ENCODE measurements around the gene MRTFB. TPM values are rescaled to one million over a fixed set of nuclear protein-coding genes. Genes with fewer than 3 reads are reported as not detected.

The MRTFB gene
- total and polyA plus RNA-seq, 4 experiments from 2014 or later, result 6.1 to 26.7 (median 15.6) TPM

GRCh38 chr16:14095883-14096551, 24.9 kb downstream of the MRTFB start:
- peaks cover 13 to 29% (median 16%) of the 10 kb centered on the region in 4 donors for H3K4me1 Mint-ChIP-seq
- no peak overlapping the region for H3K27ac Mint-ChIP-seq
- no peak overlapping the region for H3K4me3 Mint-ChIP-seq
- Histone ChIP-seq H3K36me3 (ENCODE audit: insufficient read depth, low read length) (no peaks in the 10 kb centered on the region), H3K27me3 (ENCODE audit: insufficient read depth, low read length) (no peaks in the 10 kb centered on the region), H3K4me1 (ENCODE audit: insufficient read depth, low read length) (peaks cover 4% of the 10 kb centered on the region), H3K4me3 (ENCODE audit: low read length in 2 of 2) (no peak overlapping the region), H3K9me3 (ENCODE audit: control insufficient read depth in 1 of 2, low read length in 2 of 2) (no peaks in the 10 kb centered on the region), H3K27ac (ENCODE audit: low read depth, low read length) (no peak overlapping the region)
- POLR2A ChIA-PET (ENCODE audit: partially characterized antibody), result no interaction called here
- no peak for DNase-seq
- peaks cover 0 to 3% (median 0%) of the 10 kb centered on the region in 8 donors for H3K9me3 Mint-ChIP-seq
- H3K27me3 Mint-ChIP-seq, result no peaks in the 10 kb centered on the region
- CTCF ChIA-PET (ENCODE audit: partially characterized antibody), result no interaction called here
- intact Hi-C loops (cut with micrococcal nuclease), result no loop called here
- H3K36me3 Mint-ChIP-seq, result peaks cover 2 to 16% of the 10 kb centered on the region in 2 donors

- ChIA-PET CTCF (ENCODE audit: partially characterized antibody) (no interaction called here), POLR2A (ENCODE audit: partially characterized antibody) (no interaction called here)
- DNase-seq, result no peak
- Histone ChIP-seq H3K4me1 (ENCODE audit: insufficient read depth, low read length) (peaks cover 14% of the 10 kb centered on the region), H3K27ac (ENCODE audit: low read depth, low read length) (no peak overlapping the region), H3K36me3 (ENCODE audit: insufficient read depth, low read length) (no peaks in the 10 kb centered on the region), H3K9me3 (ENCODE audit: control insufficient read depth in 1 of 2, low read length in 2 of 2) (no peaks in the 10 kb centered on the region), H3K4me3 (ENCODE audit: low read length in 2 of 2) (no peak overlapping the region), H3K27me3 (ENCODE audit: insufficient read depth, low read length) (no peaks in the 10 kb centered on the region)
- H3K36me3 Mint-ChIP-seq, result peaks cover 0 to 11% of the 10 kb centered on the region in 2 donors
- H3K27me3 Mint-ChIP-seq, result no peaks in the 10 kb centered on the region
- peak overlapping the region in 1 of 7 donors; percentile 83 for H3K27ac Mint-ChIP-seq
- intact Hi-C loops (cut with micrococcal nuclease), result no loop called here
- peaks cover 18 to 33% (median 21%) of the 10 kb centered on the region in 4 donors for H3K4me1 Mint-ChIP-seq
- no peak overlapping the region for H3K4me3 Mint-ChIP-seq
- H3K9me3 Mint-ChIP-seq, result peaks cover 0 to 3% (median 0%) of the 10 kb centered on the region in 8 donors
These were observed 26.3 kb downstream of the MRTFB start for GRCh38 chr16:14097182-14097959.

- Mint-ChIP-seq H3K36me3 (peaks cover 0 to 11% of the 10 kb centered on the region in 2 donors), H3K27ac (peak overlapping the region in 1 of 7 donors; percentile 83), H3K27me3 (no peaks in the 10 kb centered on the region), H3K4me3 (no peak overlapping the region), H3K4me1 (peaks cover 17 to 36% (median 23%) of the 10 kb centered on the region in 4 donors), H3K9me3 (peaks cover 0 to 3% (median 0%) of the 10 kb centered on the region in 8 donors)
- intact Hi-C loops (cut with micrococcal nuclease), result no loop called here
- no peak overlapping the region for H3K27ac ChIP-seq (ENCODE audit: low read depth, low read length)
- CTCF ChIA-PET (ENCODE audit: partially characterized antibody), result no interaction called here
- H3K4me1 ChIP-seq (ENCODE audit: insufficient read depth, low read length), result peaks cover 14% of the 10 kb centered on the region
- no peak overlapping the region for H3K4me3 ChIP-seq (ENCODE audit: low read length in 2 of 2)
- POLR2A ChIA-PET (ENCODE audit: partially characterized antibody), result no interaction called here
- DNase-seq, result no peak
- H3K27me3 ChIP-seq (ENCODE audit: insufficient read depth, low read length), result no peaks in the 10 kb centered on the region
- no peaks in the 10 kb centered on the region for H3K36me3 ChIP-seq (ENCODE audit: insufficient read depth, low read length)
- H3K9me3 ChIP-seq (ENCODE audit: control insufficient read depth in 1 of 2, low read length in 2 of 2), result no peaks in the 10 kb centered on the region
These were observed 27.0 kb downstream of the MRTFB start for GRCh38 chr16:14098081-14098480.

- intact Hi-C loops (cut with micrococcal nuclease), result no loop called here
- no peaks in the 10 kb centered on the region for H3K27me3 ChIP-seq (ENCODE audit: insufficient read depth, low read length)
- no peak overlapping the region for H3K27ac ChIP-seq (ENCODE audit: low read depth, low read length)
- H3K4me3 Mint-ChIP-seq, result peak overlapping the region in 1 of 8 donors; percentile 2
- peaks cover 0 to 8% of the 10 kb centered on the region in 2 donors for H3K36me3 Mint-ChIP-seq
- H3K9me3 ChIP-seq (ENCODE audit: control insufficient read depth in 1 of 2, low read length in 2 of 2), result no peaks in the 10 kb centered on the region
- DNase-seq, result no peak
- no peaks in the 10 kb centered on the region for H3K27me3 Mint-ChIP-seq
- H3K36me3 ChIP-seq (ENCODE audit: insufficient read depth, low read length), result no peaks in the 10 kb centered on the region
- peaks cover 0 to 3% (median 0%) of the 10 kb centered on the region in 8 donors for H3K9me3 Mint-ChIP-seq
- H3K4me1 ChIP-seq (ENCODE audit: insufficient read depth, low read length), result peaks cover 14% of the 10 kb centered on the region
- peak overlapping the region in 1 of 7 donors; percentile 60 for H3K27ac Mint-ChIP-seq
- peaks cover 17 to 47% (median 27%) of the 10 kb centered on the region in 4 donors for H3K4me1 Mint-ChIP-seq
- ChIA-PET POLR2A (ENCODE audit: partially characterized antibody) (interaction anchor here (0.7 kb wide), 1 partner anchor 1729 kb away, joined by 3 read pairs; no protein-coding TSS in a partner anchor), CTCF (ENCODE audit: partially characterized antibody) (no interaction called here)
- no peak overlapping the region for H3K4me3 ChIP-seq (ENCODE audit: low read length in 2 of 2)
These were observed 29.7 kb downstream of the MRTFB start for GRCh38 chr16:14100825-14101224.

- no peaks in the 10 kb centered on the region for H3K27me3 ChIP-seq (ENCODE audit: insufficient read depth, low read length)
- H3K9me3 Mint-ChIP-seq, result peaks cover 0 to 3% (median 0%) of the 10 kb centered on the region in 8 donors
- peak in 1 of 5 donors; percentile 9 for DNase-seq
These were observed 30.3 kb downstream of the MRTFB start for GRCh38 chr16:14101415-14101814.

GRCh38 chr16:14102925-14103720, 32.0 kb downstream of the MRTFB start:
- H3K9me3 Mint-ChIP-seq, result no peaks in the 10 kb centered on the region
- H3K9me3 ChIP-seq (ENCODE audit: control insufficient read depth in 1 of 2, low read length in 2 of 2), result no peaks in the 10 kb centered on the region
- peak overlapping the region in 1 of 8 donors; percentile 25 for H3K4me3 Mint-ChIP-seq
- H3K4me1 ChIP-seq (ENCODE audit: insufficient read depth, low read length), result peaks cover 14% of the 10 kb centered on the region
- H3K4me1 Mint-ChIP-seq, result peaks cover 26 to 58% (median 30%) of the 10 kb centered on the region in 4 donors
- ChIA-PET POLR2A (ENCODE audit: partially characterized antibody) (no interaction called here), CTCF (ENCODE audit: partially characterized antibody) (no interaction called here)
- no peaks in the 10 kb centered on the region for H3K36me3 ChIP-seq (ENCODE audit: insufficient read depth, low read length)
- H3K27me3 ChIP-seq (ENCODE audit: insufficient read depth, low read length), result no peaks in the 10 kb centered on the region
- no peaks in the 10 kb centered on the region for H3K36me3 Mint-ChIP-seq
- no peak overlapping the region for H3K27ac ChIP-seq (ENCODE audit: low read depth, low read length)
- H3K27me3 Mint-ChIP-seq, result no peaks in the 10 kb centered on the region
- intact Hi-C loops (cut with micrococcal nuclease), result no loop called here
- H3K4me3 ChIP-seq (ENCODE audit: low read length in 2 of 2), result no peak overlapping the region
- peak overlapping the region in 2 of 7 donors; percentile 20 to 30 for H3K27ac Mint-ChIP-seq
- no peak for DNase-seq

More at GRCh38 chr16:14101415-14101814, 30.3 kb downstream of the MRTFB start:
- Mint-ChIP-seq H3K27me3 (no peaks in the 10 kb centered on the region), H3K4me3 (no peak overlapping the region), H3K27ac (peak overlapping the region in 2 of 7 donors; percentile 2 to 61), H3K36me3 (peaks cover 0 to 5% of the 10 kb centered on the region in 2 donors), H3K4me1 (peaks cover 17 to 49% (median 30%) of the 10 kb centered on the region in 4 donors)
- H3K4me1 ChIP-seq (ENCODE audit: insufficient read depth, low read length), result peaks cover 14% of the 10 kb centered on the region
- POLR2A ChIA-PET (ENCODE audit: partially characterized antibody), result no interaction called here
- CTCF ChIA-PET (ENCODE audit: partially characterized antibody), result no interaction called here
- no peak overlapping the region for H3K4me3 ChIP-seq (ENCODE audit: low read length in 2 of 2)
- intact Hi-C loops (cut with micrococcal nuclease), result no loop called here
- no peaks in the 10 kb centered on the region for H3K36me3 ChIP-seq (ENCODE audit: insufficient read depth, low read length)
- H3K27ac ChIP-seq (ENCODE audit: low read depth, low read length), result no peak overlapping the region
- no peaks in the 10 kb centered on the region for H3K9me3 ChIP-seq (ENCODE audit: control insufficient read depth in 1 of 2, low read length in 2 of 2)

- ChIA-PET POLR2A (ENCODE audit: partially characterized antibody) (no interaction called here), CTCF (ENCODE audit: partially characterized antibody) (no interaction called here)
- H3K27ac Mint-ChIP-seq, result no peak overlapping the region
- Histone ChIP-seq H3K9me3 (ENCODE audit: control insufficient read depth in 1 of 2, low read length in 2 of 2) (no peaks in the 10 kb centered on the region), H3K36me3 (ENCODE audit: insufficient read depth, low read length) (no peaks in the 10 kb centered on the region), H3K27ac (ENCODE audit: low read depth, low read length) (no peak overlapping the region), H3K4me1 (ENCODE audit: insufficient read depth, low read length) (peaks cover 14% of the 10 kb centered on the region), H3K27me3 (ENCODE audit: insufficient read depth, low read length) (no peaks in the 10 kb centered on the region), H3K4me3 (ENCODE audit: low read length in 2 of 2) (no peak overlapping the region)
- no peaks in the 10 kb centered on the region for H3K9me3 Mint-ChIP-seq
- H3K36me3 Mint-ChIP-seq, result no peaks in the 10 kb centered on the region
- no peak for DNase-seq
- no peaks in the 10 kb centered on the region for H3K27me3 Mint-ChIP-seq
- H3K4me3 Mint-ChIP-seq, result no peak overlapping the region
- H3K4me1 Mint-ChIP-seq, result peaks cover 27 to 54% (median 32%) of the 10 kb centered on the region in 4 donors
- intact Hi-C loops (cut with micrococcal nuclease), result no loop called here
These were observed 32.9 kb downstream of the MRTFB start for GRCh38 chr16:14104066-14104465.

Measured in CD4-positive, alpha-beta memory T cell (primary cell).